NT2/D1 (cell line): ENCODE data around the gene SHC3.

Source experiments
- DNase-seq: peaks from one replicate; pipeline ENCODE4 v3.0.0-alpha.2; 2011; ENCODE audit warnings: low read depth, low spot score
- H3K27me3 ChIP-seq: 2 replicates; pipeline ENCODE4 v1.6.0; 2011; ENCODE audit warnings: mild to moderate bottlenecking; ENCODE audit not compliant: insufficient read length, insufficient read depth
- H3K36me3 ChIP-seq: 2 replicates; pipeline ENCODE4 v1.6.1; 2011; ENCODE audit warnings: mild to moderate bottlenecking, low read length, mixed read lengths; ENCODE audit not compliant: insufficient read depth, insufficient read length
- H3K4me1 ChIP-seq: 2 replicates; pipeline ENCODE4 v1.5.1; 2011; ENCODE audit not compliant: insufficient read depth, insufficient read length
- H3K4me3 ChIP-seq: 2 replicates; pipeline ENCODE4 v1.5.1; 2011; ENCODE audit warnings: low read depth; ENCODE audit not compliant: insufficient read length
- H3K9ac ChIP-seq: 2 replicates; pipeline ENCODE4 v1.6.0; 2011; ENCODE audit warnings: low read depth; ENCODE audit not compliant: insufficient read length
- H3K9me3 ChIP-seq: 2 replicates; pipeline ENCODE4 v1.5.1; 2011; ENCODE audit warnings: mild to moderate bottlenecking, low read length; ENCODE audit not compliant: insufficient read depth
- SUZ12 ChIP-seq: IDR thresholded peaks from 2 replicates; pipeline ENCODE4 v1.6.1; 2011; ENCODE audit not compliant: insufficient read length, insufficient read depth; ENCODE audit errors: extremely low read depth
- YY1 ChIP-seq: IDR thresholded peaks from 2 replicates; pipeline ENCODE4 v1.6.1; 2011; ENCODE audit not compliant: insufficient read length, insufficient read depth
- ZNF274 ChIP-seq: IDR thresholded peaks from 2 replicates; pipeline ENCODE4 v1.6.1; 2011; ENCODE audit warnings: mild to moderate bottlenecking, low read depth, low read length

Gene SHC3

DNA sequence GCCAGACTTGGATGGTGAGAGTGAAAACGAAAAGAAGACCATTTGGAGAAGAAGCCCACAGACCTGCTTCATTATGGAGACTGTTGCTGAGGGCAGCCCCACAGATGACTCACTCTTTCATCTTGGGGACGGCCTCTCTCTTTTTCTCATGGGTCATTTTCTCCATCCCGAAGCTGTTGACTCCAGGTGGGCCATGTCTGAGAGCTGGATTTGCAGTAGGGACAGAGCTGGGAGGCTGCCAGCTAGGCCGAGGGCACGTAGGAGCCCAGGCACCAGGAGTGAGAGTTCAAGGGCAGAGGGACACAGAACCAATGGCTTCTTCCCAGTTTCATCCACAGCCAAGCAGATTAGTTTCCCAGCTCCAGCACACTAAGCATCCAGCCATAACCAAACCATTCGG lies 95.0 kb downstream of the SHC3 start:
- no peak for DNase-seq
- TF ChIP-seq SUZ12 (no peak), ZNF274 (no peak), YY1 (no peak)
- H3K4me3 ChIP-seq: no peak overlapping the region

DNA sequence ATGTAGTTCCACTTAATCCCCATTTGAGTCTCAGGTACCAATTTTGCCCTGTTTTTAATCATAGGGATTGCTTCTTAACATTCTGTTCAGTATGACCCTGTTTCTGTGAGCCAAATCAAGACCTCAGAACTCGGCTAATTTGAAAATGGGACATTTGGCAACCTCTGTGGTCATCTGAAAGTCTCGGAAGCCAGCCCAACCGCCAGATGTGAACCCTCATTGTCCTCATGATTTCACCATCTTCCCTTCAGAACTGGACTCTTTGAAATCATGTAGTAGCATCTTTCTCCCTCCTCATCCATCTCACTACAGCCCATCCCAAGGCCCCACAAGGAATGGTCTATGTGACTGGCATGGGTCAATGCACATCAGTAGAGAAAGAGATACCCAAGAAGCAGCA lies 98.4 kb downstream of the SHC3 start:
- no peaks in the 10 kb centered on the region for H3K9me3 ChIP-seq
- H3K4me1 ChIP-seq: no peaks in the 10 kb centered on the region
- H3K9ac ChIP-seq: no peak overlapping the region
- H3K4me3 ChIP-seq: no peak overlapping the region
- no peaks in the 10 kb centered on the region for H3K36me3 ChIP-seq
- no peak for TF ChIP-seq ZNF274
- no peak for TF ChIP-seq YY1
- no peak for TF ChIP-seq SUZ12
- no peaks in the 10 kb centered on the region for H3K27me3 ChIP-seq
- DNase-seq: no peak

More for the DNA sequence above, 95.0 kb downstream of the SHC3 start:
- H3K4me1 ChIP-seq: no peaks in the 10 kb centered on the region
- no peak overlapping the region for H3K9ac ChIP-seq
- no peaks in the 10 kb centered on the region for H3K27me3 ChIP-seq
- no peaks in the 10 kb centered on the region for H3K36me3 ChIP-seq
- no peaks in the 10 kb centered on the region for H3K9me3 ChIP-seq

DNA sequence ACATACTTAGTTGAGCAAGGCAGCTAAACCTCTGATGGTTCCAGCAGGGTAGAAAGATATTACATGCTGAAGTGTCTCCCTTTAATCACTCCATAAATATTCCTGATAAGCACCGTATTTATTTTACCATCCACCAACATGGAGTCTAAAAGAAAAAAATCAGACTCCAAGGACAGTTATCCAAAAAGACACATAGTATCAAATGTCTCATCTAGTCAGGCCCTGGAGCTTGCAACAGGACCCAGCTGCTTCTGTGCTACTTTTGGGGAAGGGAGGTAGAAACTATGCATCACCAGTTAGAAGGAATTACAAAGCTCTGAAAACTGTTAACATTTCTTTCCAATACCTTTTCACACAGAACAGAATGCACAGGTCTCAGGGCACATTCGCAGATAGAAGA lies 99.2 kb downstream of the SHC3 start:
- TF ChIP-seq SUZ12 (no peak), ZNF274 (no peak)
- H3K36me3 ChIP-seq: no peaks in the 10 kb centered on the region
- H3K27me3 ChIP-seq: no peaks in the 10 kb centered on the region

DNA sequence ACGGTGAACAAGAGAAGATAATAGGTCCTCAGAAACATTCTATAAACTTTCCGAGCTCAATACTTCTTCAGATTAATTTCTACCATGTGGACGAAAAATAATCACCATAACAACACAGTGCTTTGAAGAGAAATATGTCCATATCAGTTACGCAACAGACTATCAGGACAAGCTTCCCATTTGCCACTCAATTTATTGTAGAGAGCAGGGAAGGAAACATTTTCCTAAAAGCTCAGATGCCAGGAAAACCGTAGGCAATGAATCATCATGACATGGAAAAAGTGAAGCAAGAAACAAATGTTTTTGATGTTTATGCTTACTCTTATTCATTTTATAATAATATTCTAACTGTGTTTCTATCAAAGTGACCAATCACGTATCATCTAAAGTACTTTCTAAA lies 99.8 kb downstream of the SHC3 start:
- Histone ChIP-seq H3K4me3 (no peak overlapping the region), H3K9ac (no peak overlapping the region), H3K27me3 (no peaks in the 10 kb centered on the region), H3K4me1 (no peaks in the 10 kb centered on the region), H3K9me3 (no peaks in the 10 kb centered on the region), H3K36me3 (no peaks in the 10 kb centered on the region)
- DNase-seq: no peak
- TF ChIP-seq ZNF274 (no peak), SUZ12 (no peak), YY1 (no peak)

More for the DNA sequence above, 99.2 kb downstream of the SHC3 start:
- no peak overlapping the region for H3K9ac ChIP-seq
- DNase-seq: no peak
- H3K4me1 ChIP-seq: no peaks in the 10 kb centered on the region
- H3K4me3 ChIP-seq: no peak overlapping the region
- no peaks in the 10 kb centered on the region for H3K9me3 ChIP-seq

DNA sequence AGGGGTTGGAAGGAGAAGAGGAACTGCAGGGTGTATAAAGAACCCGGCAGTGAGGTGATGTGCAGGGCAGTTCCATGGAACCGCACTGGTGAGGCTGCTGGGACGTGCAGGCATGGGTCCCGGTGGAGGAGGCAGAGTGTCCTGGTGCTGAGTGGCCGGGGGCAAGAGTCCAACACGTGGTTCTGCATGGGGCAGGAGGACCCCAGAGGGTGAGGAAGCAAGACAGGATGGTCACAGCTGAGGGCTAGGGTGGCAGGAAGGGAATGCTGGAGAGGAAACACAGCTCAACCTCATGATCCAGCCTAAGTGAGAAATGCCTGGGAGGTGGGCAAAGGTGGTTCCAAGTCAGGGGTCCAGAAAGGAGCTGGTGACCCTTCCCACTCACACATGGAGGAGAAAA lies 100.2 kb downstream of the SHC3 start:
- DNase-seq: no peak
- Histone ChIP-seq H3K4me1 (no peaks in the 10 kb centered on the region), H3K36me3 (no peaks in the 10 kb centered on the region), H3K4me3 (no peak overlapping the region), H3K9ac (no peak overlapping the region), H3K9me3 (no peaks in the 10 kb centered on the region), H3K27me3 (no peaks in the 10 kb centered on the region)
- no peak for TF ChIP-seq YY1
- no peak for TF ChIP-seq SUZ12
- TF ChIP-seq ZNF274: no peak

DNA sequence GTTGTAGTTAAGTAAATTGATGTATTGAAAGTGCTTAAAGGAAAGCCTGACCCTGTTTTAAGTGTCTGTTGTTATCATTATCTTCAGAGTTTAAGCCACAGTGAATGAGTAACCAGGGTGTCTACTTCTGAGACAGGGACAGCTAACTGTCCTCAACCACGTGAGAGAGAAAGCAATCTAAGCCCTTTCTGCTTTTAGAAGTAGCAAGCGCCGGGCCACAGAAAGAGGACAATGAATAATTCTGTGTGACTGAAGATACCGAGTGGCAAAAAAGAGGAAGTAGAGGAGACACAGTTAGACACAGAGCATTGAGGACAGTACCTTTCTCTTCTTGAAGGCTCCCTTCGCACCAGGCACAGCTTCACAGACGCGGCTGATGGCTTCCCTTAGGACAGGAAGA lies 101.1 kb downstream of the SHC3 start:
- Histone ChIP-seq H3K9ac (no peak overlapping the region), H3K36me3 (no peaks in the 10 kb centered on the region), H3K9me3 (no peaks in the 10 kb centered on the region), H3K4me3 (no peak overlapping the region), H3K27me3 (no peaks in the 10 kb centered on the region), H3K4me1 (no peaks in the 10 kb centered on the region)
- TF ChIP-seq SUZ12 (no peak), ZNF274 (no peak), YY1 (no peak)
- DNase-seq: no peak

DNA sequence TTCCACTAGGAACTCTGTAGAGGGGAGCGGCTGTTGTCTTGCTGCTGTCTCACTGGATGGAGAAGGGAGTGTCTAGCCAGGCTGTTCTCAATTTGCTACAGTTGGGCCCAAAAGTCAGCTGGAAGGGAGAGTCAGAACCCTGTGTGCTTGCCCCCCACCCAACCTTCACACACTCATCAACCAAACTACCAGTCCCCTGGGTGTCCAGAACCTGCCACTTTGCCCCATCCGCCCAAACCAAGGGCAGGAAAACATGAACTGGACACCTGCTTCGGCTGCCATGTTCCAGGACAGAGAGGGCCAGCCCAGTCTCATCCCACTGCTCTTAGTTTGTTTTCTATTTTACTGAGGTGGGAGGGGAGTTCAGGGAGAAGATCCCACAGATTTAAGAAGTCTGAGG lies 105.2 kb downstream of the SHC3 start:
- Histone ChIP-seq H3K9ac (no peak overlapping the region), H3K9me3 (no peaks in the 10 kb centered on the region), H3K4me3 (no peak overlapping the region), H3K4me1 (no peaks in the 10 kb centered on the region), H3K36me3 (no peaks in the 10 kb centered on the region), H3K27me3 (no peaks in the 10 kb centered on the region)
- TF ChIP-seq SUZ12 (no peak), YY1 (no peak), ZNF274 (no peak)
- DNase-seq: no peak

DNA sequence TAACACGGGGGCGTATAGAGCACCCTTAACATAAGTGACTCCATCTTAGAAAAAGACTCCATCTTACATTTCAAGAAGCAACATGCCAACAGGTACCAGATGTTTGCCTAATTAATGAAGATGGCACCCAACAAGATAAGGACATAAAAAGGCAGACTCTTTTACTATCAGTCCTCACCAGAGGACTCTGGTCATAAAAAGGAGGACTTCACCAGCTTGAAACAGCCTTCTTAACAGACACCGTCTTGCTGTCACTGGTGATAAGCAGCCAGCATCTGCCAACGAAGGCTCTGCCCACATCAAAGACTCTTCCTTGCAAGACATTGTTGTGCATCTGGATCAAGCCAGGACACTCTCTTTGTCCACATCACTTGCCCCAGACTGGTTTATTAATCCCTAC lies 107.0 kb downstream of the SHC3 start:
- TF ChIP-seq YY1 (no peak), SUZ12 (no peak), ZNF274 (no peak)
- no peaks in the 10 kb centered on the region for H3K36me3 ChIP-seq
- no peaks in the 10 kb centered on the region for H3K4me1 ChIP-seq
- H3K4me3 ChIP-seq: no peak overlapping the region
- no peak for DNase-seq
- no peak overlapping the region for H3K9ac ChIP-seq
- H3K27me3 ChIP-seq: no peaks in the 10 kb centered on the region
- no peaks in the 10 kb centered on the region for H3K9me3 ChIP-seq
